ENCODE measurements around the gene TUBB4A.

- TF ChIP-seq CTCF (IDR thresholded peaks at IDR 0.05) (no peak), POLR2A (IDR thresholded peaks at IDR 0.05) (no peak)
Observed at GRCh38 chr19:6481541-6482342, 20.4 kb downstream of the TUBB4A start, which contains the start of gene DENND1C.

All from lower leg skin (tissue), 3 donors.